Testis (tissue), 2 donors: ENCODE results near the gene AGPAT1.

ENCODE experiments used
- CTCF ChIP-seq, 3 experiments: fragments of 450-650 bp in 2 of 3; fragments of 200-600 bp in 1 of 3; sonication (generic) in 1 of 3; IDR thresholded peaks; one replicate each; pipeline ENCODE4 v1.5.1; 2016 to 2019; ENCODE audit warnings: antibody characterized with exemption in 3 of 3, mild to moderate bottlenecking in 2 of 3, moderate library complexity in 1 of 3
- POLR2A ChIP-seq: fragments of 450-650 bp; IDR thresholded peaks from one replicate; pipeline ENCODE4 v1.6.1; 2017; ENCODE audit warnings: antibody characterized with exemption, mild to moderate bottlenecking, moderate library complexity

GRCh38 chr6:32167154-32167760, 8.6 kb downstream of the AGPAT1 start:
- no peak for TF ChIP-seq CTCF (IDR thresholded peaks at IDR 0.05)
- TF ChIP-seq POLR2A, result no peak
